NCI-H1105 (cell line): ENCODE measurements around the gene CAB39.
"Not testable (repeated sequence)": the region's sequence is repeated elsewhere in the genome, so short reads cannot be mapped to it uniquely, and the experiment has no call there.

Experiments used
- DNase-seq: peaks from one replicate; lab custom pipeline; 2025; lab: John Stamatoyannopoulos, UW

Gene CAB39

GRCh38 chr2:230715201-230715600 lies 2.6 kb downstream of the CAB39 start:
- DNase-seq, result no peak

GRCh38 chr2:230716588-230716987 lies 3.9 kb downstream of the CAB39 start:
- DNase-seq, result no peak

GRCh38 chr2:230717600-230717999 lies 5.0 kb downstream of the CAB39 start:
- no peak for DNase-seq

- DNase-seq, result no peak
Measured at GRCh38 chr2:230719340-230719739, 6.7 kb downstream of the CAB39 start.

- DNase-seq, result no peak
Measured at GRCh38 chr2:230721712-230722111, 9.1 kb downstream of the CAB39 start.

GRCh38 chr2:230722207-230722885 lies 9.7 kb downstream of the CAB39 start:
- no peak for DNase-seq

GRCh38 chr2:230723363-230723762 lies 10.7 kb downstream of the CAB39 start:
- no peak for DNase-seq

GRCh38 chr2:230724957-230725356 lies 12.3 kb downstream of the CAB39 start:
- not testable (repeated sequence) for DNase-seq

GRCh38 chr2:230731512-230731911 lies 18.9 kb downstream of the CAB39 start:
- no peak for DNase-seq

GRCh38 chr2:230732914-230733401 lies 20.3 kb downstream of the CAB39 start:
- no peak for DNase-seq

GRCh38 chr2:230734247-230735175 lies 21.9 kb downstream of the CAB39 start:
- no peak for DNase-seq

GRCh38 chr2:230735884-230736283 lies 23.2 kb downstream of the CAB39 start:
- DNase-seq, result no peak

GRCh38 chr2:230737300-230737699 lies 24.7 kb downstream of the CAB39 start:
- DNase-seq, result no peak

GRCh38 chr2:230737791-230738226 lies 25.2 kb downstream of the CAB39 start:
- DNase-seq, result no peak

GRCh38 chr2:230738391-230738811 lies 25.8 kb downstream of the CAB39 start:
- DNase-seq, result no peak

GRCh38 chr2:230738924-230739323 lies 26.3 kb downstream of the CAB39 start:
- DNase-seq, result no peak

GRCh38 chr2:230739961-230740360 lies 27.3 kb downstream of the CAB39 start:
- no peak for DNase-seq

- no peak for DNase-seq
Measured at GRCh38 chr2:230742781-230743180, 30.1 kb downstream of the CAB39 start.

- DNase-seq, result no peak
Measured at GRCh38 chr2:230746213-230746612, 33.6 kb downstream of the CAB39 start.

- DNase-seq, result no peak
Measured at GRCh38 chr2:230748087-230748486, 35.4 kb downstream of the CAB39 start.

GRCh38 chr2:230749111-230749510 lies 36.5 kb downstream of the CAB39 start:
- no peak for DNase-seq

GRCh38 chr2:230751062-230751461 lies 38.4 kb downstream of the CAB39 start:
- no peak for DNase-seq

GRCh38 chr2:230754200-230754599 lies 41.6 kb downstream of the CAB39 start:
- DNase-seq, result no peak
